HepG2 (cell line): ENCODE results near the gene SDCCAG8.

Source experiments
- CBX2 ChIP-seq, 2 experiments: fragments of 200-600 bp in 1 of 2; sonication (generic); formaldehyde crosslinking in 1 of 2; IDR thresholded peaks; 2 replicates each; pipeline versions ENCODE4 v1.7.0 to v1.8.1; 2018 to 2022; ENCODE audit warnings: low read depth in 2 of 2, low read length in 1 of 2, mild to moderate bottlenecking in 1 of 2, missing genetic modification reagents in 1 of 2
- KDM3A ChIP-seq: IDR thresholded peaks from 2 replicates; pipeline ENCODE4 v1.6.1; 2018; ENCODE audit warnings: low read depth, missing compliant biosample characterization
- RXRA ChIP-seq: sonication (generic); formaldehyde crosslinking; IDR thresholded peaks from 2 replicates; pipeline ENCODE4 v1.5.1; 2020; ENCODE audit warnings: missing genetic modification reagents
- YY1 ChIP-seq: IDR thresholded peaks from 2 replicates; pipeline ENCODE4 v1.6.1; 2011; ENCODE audit warnings: low read length, low read depth, moderate library complexity, mild to moderate bottlenecking; ENCODE audit not compliant: insufficient read depth, insufficient replicate concordance
- ZBTB7A ChIP-seq: sonication (generic); formaldehyde crosslinking; IDR thresholded peaks from 2 replicates; pipeline ENCODE4 v1.8.0; 2022; ENCODE audit warnings: mild to moderate bottlenecking, missing genetic modification reagents
- ZNF180 ChIP-seq: sonication (generic); formaldehyde crosslinking; IDR thresholded peaks from 2 replicates; pipeline ENCODE4 v1.4.0; 2020; ENCODE audit warnings: low read depth, missing genetic modification reagents, borderline replicate concordance
- TF ChIP-seq, protein P1 (sequence below): sonication (generic); formaldehyde crosslinking; IDR thresholded peaks from 2 replicates; pipeline ENCODE4 v1.5.0; 2020; ENCODE audit warnings: mild to moderate bottlenecking, missing genetic modification reagents, moderate library complexity

DNA sequence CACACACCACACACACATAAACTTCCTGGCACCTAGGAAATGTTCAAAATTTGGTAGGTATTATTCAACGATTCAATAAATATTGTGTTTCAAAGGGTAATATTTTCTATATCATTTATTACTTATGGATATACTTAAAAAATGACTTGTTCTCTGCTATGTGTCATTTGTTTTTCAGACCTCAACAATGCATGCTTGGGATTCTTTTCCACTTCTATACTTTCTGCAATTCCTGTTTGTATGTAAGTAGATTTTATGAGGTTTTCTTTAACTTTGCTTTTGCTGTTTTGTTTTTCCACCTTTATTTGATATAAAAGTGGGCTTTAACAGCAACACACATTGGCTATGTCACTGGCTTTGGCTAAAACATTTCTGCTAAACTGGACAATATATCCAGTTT is 4.3 kb upstream of the SDCCAG8 start:
- TF ChIP-seq CBX2 (IDR thresholded peaks at IDR 0.05; ENCODE audit: low read depth, low read length): no peak
- TF ChIP-seq CBX2 (CRISPR knock-in tag; IDR thresholded peaks at IDR 0.05; ENCODE audit: low read depth): no peak
- no peak for TF ChIP-seq ZNF180 (CRISPR knock-in tag)
- no peak for TF ChIP-seq KDM3A (CRISPR knock-in tag)
- no peak for TF ChIP-seq ZBTB7A (CRISPR knock-in tag)
- TF ChIP-seq YY1: no peak
- TF ChIP-seq, protein P1, sequence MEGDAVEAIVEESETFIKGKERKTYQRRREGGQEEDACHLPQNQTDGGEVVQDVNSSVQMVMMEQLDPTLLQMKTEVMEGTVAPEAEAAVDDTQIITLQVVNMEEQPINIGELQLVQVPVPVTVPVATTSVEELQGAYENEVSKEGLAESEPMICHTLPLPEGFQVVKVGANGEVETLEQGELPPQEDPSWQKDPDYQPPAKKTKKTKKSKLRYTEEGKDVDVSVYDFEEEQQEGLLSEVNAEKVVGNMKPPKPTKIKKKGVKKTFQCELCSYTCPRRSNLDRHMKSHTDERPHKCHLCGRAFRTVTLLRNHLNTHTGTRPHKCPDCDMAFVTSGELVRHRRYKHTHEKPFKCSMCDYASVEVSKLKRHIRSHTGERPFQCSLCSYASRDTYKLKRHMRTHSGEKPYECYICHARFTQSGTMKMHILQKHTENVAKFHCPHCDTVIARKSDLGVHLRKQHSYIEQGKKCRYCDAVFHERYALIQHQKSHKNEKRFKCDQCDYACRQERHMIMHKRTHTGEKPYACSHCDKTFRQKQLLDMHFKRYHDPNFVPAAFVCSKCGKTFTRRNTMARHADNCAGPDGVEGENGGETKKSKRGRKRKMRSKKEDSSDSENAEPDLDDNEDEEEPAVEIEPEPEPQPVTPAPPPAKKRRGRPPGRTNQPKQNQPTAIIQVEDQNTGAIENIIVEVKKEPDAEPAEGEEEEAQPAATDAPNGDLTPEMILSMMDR (CRISPR knock-in tag): no peak
- no peak for TF ChIP-seq RXRA
